HEK293 (cell line): Measurements from ENCODE around the gene TAF5L.
A peak's percentile ranks its signal among the peaks of the same experiment; 100 is the strongest.

Source experiments
- IKZF3 ChIP-seq: fragments of 450-650 bp; IDR thresholded peaks from 2 replicates; pipeline ENCODE4 v1.5.0; 2018; ENCODE audit warnings: missing biosample characterization, mild to moderate bottlenecking, missing genetic modification characterization, moderate library complexity
- INSM2 ChIP-seq: fragments of 450-650 bp; formaldehyde crosslinking; IDR thresholded peaks from 2 replicates; pipeline ENCODE4 v1.5.1; 2016; ENCODE audit warnings: missing biosample characterization, missing genetic modification characterization
- KLF1 ChIP-seq: fragments of 450-650 bp; formaldehyde crosslinking; IDR thresholded peaks from 2 replicates; pipeline ENCODE4 v1.5.1; 2016; ENCODE audit warnings: missing biosample characterization, missing genetic modification characterization
- KLF17 ChIP-seq: fragments of 450-650 bp; formaldehyde crosslinking; IDR thresholded peaks from 2 replicates; pipeline ENCODE4 v1.5.1; 2016; ENCODE audit warnings: missing biosample characterization, missing genetic modification characterization
- ZEB2 ChIP-seq: fragments of 450-650 bp; formaldehyde crosslinking; IDR thresholded peaks from 2 replicates; pipeline ENCODE4 v1.5.1; 2016; ENCODE audit warnings: missing biosample characterization, missing genetic modification characterization
- ZNF16 ChIP-seq: fragments of 450-650 bp; formaldehyde crosslinking; IDR thresholded peaks from 2 replicates; pipeline ENCODE4 v1.5.1; 2016; ENCODE audit warnings: low read depth, missing biosample characterization, missing genetic modification characterization
- ZNF174 ChIP-seq: fragments of 450-650 bp; formaldehyde crosslinking; IDR thresholded peaks from 2 replicates; pipeline ENCODE4 v1.5.0; 2017; ENCODE audit warnings: missing biosample characterization, mild to moderate bottlenecking, missing genetic modification characterization
- ZNF184 ChIP-seq: fragments of 450-650 bp; IDR thresholded peaks from 2 replicates; pipeline ENCODE4 v1.5.1; 2018; ENCODE audit warnings: missing biosample characterization, mild to moderate bottlenecking, missing genetic modification characterization
- ZNF366 ChIP-seq: fragments of 450-650 bp; formaldehyde crosslinking; conservative IDR thresholded peaks from 2 replicates; pipeline ENCODE4 v1.5.1; 2016; ENCODE audit warnings: missing biosample characterization, missing genetic modification characterization
- ZNF426 ChIP-seq: fragments of 450-650 bp; formaldehyde crosslinking; IDR thresholded peaks from 2 replicates; pipeline ENCODE4 v1.5.1; 2017; ENCODE audit warnings: missing biosample characterization, missing genetic modification characterization, mild to moderate bottlenecking, inconsistent platforms, moderate library complexity
- ZNF449 ChIP-seq: fragments of 450-650 bp; formaldehyde crosslinking; IDR thresholded peaks from 2 replicates; pipeline ENCODE4 v1.5.1; 2017; ENCODE audit warnings: missing biosample characterization, mild to moderate bottlenecking, missing genetic modification characterization, moderate library complexity
- ZNF560 ChIP-seq: fragments of 450-650 bp; formaldehyde crosslinking; IDR thresholded peaks from 2 replicates; pipeline ENCODE4 v1.5.1; 2017; ENCODE audit warnings: missing biosample characterization, missing genetic modification characterization, borderline replicate concordance
- ZNF610 ChIP-seq: fragments of 450-650 bp; formaldehyde crosslinking; IDR thresholded peaks from 2 replicates; pipeline ENCODE4 v1.5.1; 2016; ENCODE audit warnings: missing biosample characterization, missing genetic modification characterization, borderline replicate concordance
- ZNF621 ChIP-seq: fragments of 450-650 bp; formaldehyde crosslinking; IDR thresholded peaks from 2 replicates; pipeline ENCODE4 v1.5.1; 2017; ENCODE audit warnings: missing biosample characterization, missing genetic modification characterization
- ZNF639 ChIP-seq: fragments of 450-650 bp; formaldehyde crosslinking; IDR thresholded peaks from 2 replicates; pipeline ENCODE4 v1.5.1; 2016; ENCODE audit warnings: missing biosample characterization, missing genetic modification characterization
- ZNF645 ChIP-seq: fragments of 450-650 bp; formaldehyde crosslinking; IDR thresholded peaks from 2 replicates; pipeline ENCODE4; 2016; ENCODE audit warnings: missing biosample characterization, missing genetic modification characterization
- ZNF660 ChIP-seq: fragments of 450-650 bp; IDR thresholded peaks from 2 replicates; pipeline ENCODE4 v1.5.1; 2018; ENCODE audit warnings: missing biosample characterization, mild to moderate bottlenecking, missing genetic modification characterization
- ZNF670 ChIP-seq: fragments of 450-650 bp; formaldehyde crosslinking; IDR thresholded peaks from 2 replicates; pipeline ENCODE4 v1.5.1; 2016; ENCODE audit warnings: missing biosample characterization, missing genetic modification characterization, low read depth
- ZNF692 ChIP-seq: fragments of 450-650 bp; formaldehyde crosslinking; IDR thresholded peaks from 2 replicates; pipeline ENCODE4 v1.5.1; 2016; ENCODE audit warnings: missing biosample characterization, missing genetic modification characterization
- ZNF830 ChIP-seq: fragments of 450-650 bp; IDR thresholded peaks from 2 replicates; pipeline ENCODE4 v1.5.0; 2018; ENCODE audit warnings: missing biosample characterization, missing genetic modification characterization, low read depth, mild to moderate bottlenecking, moderate library complexity
- ZSCAN16 ChIP-seq: fragments of 450-650 bp; formaldehyde crosslinking; IDR thresholded peaks from 2 replicates; pipeline ENCODE4 v1.5.1; 2016; ENCODE audit warnings: missing biosample characterization, missing genetic modification characterization

The TAF5L gene

GRCh38 chr1:229625915-229626831 lies at the start of gene TAF5L, which contains the start of gene URB2 (continued):
- TF ChIP-seq ZNF449 = no peak
- peak; percentile 93 for TF ChIP-seq ZNF692 (tag by site-specific recombination)
- TF ChIP-seq ZNF610 (tag by site-specific recombination) = 0 out of 2 replicates have a peak, but pooled peaks have one; percentile 67
- TF ChIP-seq ZNF426 = no peak
- peak; percentile 69; the same call in 1 of the 2 replicates for TF ChIP-seq ZNF639 (tag by site-specific recombination)
- no peak for TF ChIP-seq ZNF16 (tag by site-specific recombination)
- TF ChIP-seq ZNF366 (tag by site-specific recombination) = no peak
- peak; percentile 42; the same call in 1 of the 2 replicates for TF ChIP-seq KLF1 (tag by site-specific recombination)
- peak; percentile 41; the same call in 1 of the 2 replicates for TF ChIP-seq INSM2 (tag by site-specific recombination)
- TF ChIP-seq KLF17 (tag by site-specific recombination) = 0 out of 2 replicates have a peak, but pooled peaks have one; percentile 72
- TF ChIP-seq ZNF670 = no peak
- TF ChIP-seq IKZF3 (tag by site-specific recombination) = peak; percentile 65
- TF ChIP-seq ZEB2 (tag by site-specific recombination) = peak; percentile 96
- TF ChIP-seq ZNF830 (tag by site-specific recombination) = no peak
- no peak for TF ChIP-seq ZNF621 (tag by site-specific recombination)
- no peak for TF ChIP-seq ZNF645
- TF ChIP-seq ZNF560 (tag by site-specific recombination) = no peak
- TF ChIP-seq ZNF184 (tag by site-specific recombination) = 0 out of 2 replicates have a peak, but pooled peaks have one; percentile 56
- TF ChIP-seq ZNF174 (tag by site-specific recombination) = no peak
- no peak for TF ChIP-seq ZSCAN16 (tag by site-specific recombination)
- peak; percentile 93 for TF ChIP-seq ZNF660 (tag by site-specific recombination)
